ENCODE data around the gene ZG16. TPM values are rescaled to one million over a fixed set of nuclear protein-coding genes. Genes with fewer than 3 reads are reported as not detected.
"Not testable (repeated sequence)": the region's sequence is repeated elsewhere in the genome, so short reads cannot be mapped to it uniquely, and the experiment has no call there.

Gene ZG16
- total and polyA plus RNA-seq, 2 of the 8 experiments (the other 6 are each of a cell fraction or from before 2014, with no cell fraction given) = not detected

- not testable (repeated sequence) for H2AK5ac ChIP-seq (ENCODE audit: low read depth, low read length); H2BK5ac ChIP-seq (ENCODE audit: low read depth, low read length); H3K4me3 ChIP-seq (ENCODE audit: extremely low read depth in 1 of 4, insufficient read depth in 2 of 4, low read depth in 3 of 4, low read length in 4 of 4); H2BK15ac ChIP-seq (ENCODE audit: low read length); H3K79me2 ChIP-seq (ENCODE audit: control insufficient read depth in 1 of 2, insufficient read depth in 2 of 2, low read length in 2 of 2); H2AFZ ChIP-seq (ENCODE audit: low read length); H4K20me1 ChIP-seq (replicated peaks in 1 of 2; ENCODE audit: control insufficient read depth in 1 of 2, insufficient read depth in 2 of 2, low read length in 2 of 2); H2BK20ac ChIP-seq (ENCODE audit: low read length); H3K27me3 ChIP-seq (replicated peaks in 1 of 4; ENCODE audit: control insufficient read depth in 3 of 4, extremely low read depth in 1 of 4, insufficient read depth in 3 of 4, low read length in 3 of 4); H3K9me3 ChIP-seq (ENCODE audit: insufficient read depth in 2 of 2, low read depth in 1 of 2, low read length in 1 of 2); H3K79me1 ChIP-seq (ENCODE audit: low read depth, low read length); H3K14ac ChIP-seq (ENCODE audit: insufficient read length); H4K91ac ChIP-seq (replicated peaks; ENCODE audit: insufficient read length, low read length); H3K23me2 ChIP-seq (ENCODE audit: low read depth, low read length); H2BK120ac ChIP-seq (replicated peaks; ENCODE audit: low read depth, low read length); FAIRE-seq; H3K36me3 ChIP-seq (ENCODE audit: control insufficient read depth in 2 of 4, insufficient read depth in 4 of 4, low read length in 3 of 4); H3K9ac ChIP-seq (replicated peaks in 1 of 4; ENCODE audit: extremely low read depth in 1 of 4, low read depth in 3 of 4, low read length in 3 of 4); H4K5ac ChIP-seq (ENCODE audit: insufficient read length, low read depth, low read length); H3K56ac ChIP-seq (replicated peaks; ENCODE audit: insufficient read length, low read depth, low read length); H3K18ac ChIP-seq (ENCODE audit: extremely low read depth, low read length); DNase-seq (ENCODE audit: low read depth in 1 of 2, low spot score in 2 of 2); H4K8ac ChIP-seq (ENCODE audit: extremely low read depth, insufficient read depth, low read length); H3K23ac ChIP-seq (ENCODE audit: insufficient read length); H2BK12ac ChIP-seq (ENCODE audit: low read depth, low read length); H3K4ac ChIP-seq (replicated peaks; ENCODE audit: insufficient read length, low read depth, low read length); H3K27ac ChIP-seq (ENCODE audit: low read depth, low read length); H3K4me1 ChIP-seq (replicated peaks in 1 of 4; ENCODE audit: control insufficient read depth in 3 of 4, insufficient read depth in 4 of 4, low read length in 3 of 4); H3K4me2 ChIP-seq (ENCODE audit: insufficient read depth in 1 of 2, low read depth in 2 of 2, low read length in 2 of 2)
- ChIA-PET CTCF (ENCODE audit: partially characterized antibody) (interaction anchor here (1.7 kb wide), 1 partner anchor 55 kb away, joined by 3 read pairs; no protein-coding TSS in a partner anchor), POLR2A (ENCODE audit: partially characterized antibody) (interaction anchor here (0.8 to 3.2 kb wide), 7 partner anchors 10 to 43 kb away, joined by 3 to 12 read pairs (median 5); no protein-coding TSS in a partner anchor)
- WGBS, 2 experiments (ENCODE audit: extremely low coverage in 1 of 2, insufficient coverage in 1 of 2, insufficient read length in 1 of 2, insufficient replicate concordance in 2 of 2, low coverage in 1 of 2, low lambda C conversion rate in 2 of 2, missing lambda C conversion rate in 1 of 2) = 96% methylated on average over 3 of the region's 4 CpGs; no CpG with 5 or more reads in 1 of the 2 experiments
These were observed 31.5 kb upstream of the ZG16 start for GRCh38 chr16:29746518-29746917.
